ENCODE data around the gene CCSER2.
"Not testable (repeated sequence)": the region's sequence is repeated elsewhere in the genome, so short reads cannot be mapped to it uniquely, and the experiment has no call there.

CCSER2 gene

DNA sequence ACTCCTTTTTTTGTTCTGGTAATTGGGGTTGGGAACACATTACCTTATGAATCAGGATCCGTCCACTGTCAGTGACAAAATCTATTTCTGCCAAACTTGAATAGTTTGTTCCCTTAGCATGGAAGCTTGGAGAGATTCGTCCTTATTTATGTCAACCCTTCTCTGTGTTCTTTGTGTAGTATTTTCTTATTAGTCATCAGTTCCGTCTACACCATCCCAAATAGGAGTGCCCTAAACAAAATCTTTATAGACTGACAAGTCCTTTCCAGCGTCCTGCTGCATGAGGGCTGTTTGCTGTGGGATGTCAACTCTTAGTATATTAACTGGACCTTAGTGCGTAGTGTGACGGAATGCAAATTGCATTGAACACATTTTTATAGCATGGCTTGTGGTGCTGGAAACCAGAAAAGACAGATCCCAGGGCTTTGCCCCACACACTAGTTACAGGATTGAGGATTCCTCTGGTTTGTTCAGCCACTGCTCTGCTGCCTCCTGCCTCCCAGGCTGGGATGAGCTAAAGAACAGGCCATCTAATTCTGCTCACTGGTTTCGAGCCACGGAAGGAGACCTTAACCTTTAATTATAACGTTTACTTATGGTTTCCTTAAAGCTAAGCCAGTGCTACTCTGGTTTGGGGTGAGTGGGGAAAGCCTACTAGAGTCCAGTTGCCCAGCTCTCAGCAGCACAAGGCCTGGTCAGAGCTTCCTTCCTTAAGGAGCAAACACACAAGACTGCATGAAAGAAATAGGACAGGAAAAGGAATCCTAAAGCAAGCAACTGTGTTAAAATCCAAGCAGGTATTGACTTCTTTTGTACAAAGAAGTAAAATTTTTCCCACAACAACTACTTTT, 194.4 kb downstream of the CCSER2 start:
- no peak for DNase-seq (ENCODE audit: low read depth, low spot score)

DNA sequence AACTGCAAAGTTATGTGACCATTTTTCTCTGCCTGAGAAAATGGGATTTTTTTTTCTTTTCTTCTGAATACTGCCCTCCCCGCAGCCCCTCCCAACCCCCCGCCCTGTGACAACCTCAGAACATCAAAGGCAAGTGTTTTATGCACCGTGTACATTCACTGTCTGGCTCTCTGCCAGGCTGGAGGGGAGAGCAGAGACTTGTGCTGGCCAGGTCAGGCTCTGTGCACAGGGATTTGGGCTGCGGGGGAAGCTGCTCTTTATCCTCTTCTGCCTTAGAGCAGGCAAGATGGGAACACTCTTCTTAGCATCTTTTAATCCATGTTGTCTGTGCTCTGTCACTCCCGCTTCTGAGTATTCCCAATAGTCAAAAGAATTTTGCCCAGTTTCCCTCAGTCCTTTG, 195.1 kb downstream of the CCSER2 start:
- no peak for DNase-seq (ENCODE audit: low read depth, low spot score)

DNA sequence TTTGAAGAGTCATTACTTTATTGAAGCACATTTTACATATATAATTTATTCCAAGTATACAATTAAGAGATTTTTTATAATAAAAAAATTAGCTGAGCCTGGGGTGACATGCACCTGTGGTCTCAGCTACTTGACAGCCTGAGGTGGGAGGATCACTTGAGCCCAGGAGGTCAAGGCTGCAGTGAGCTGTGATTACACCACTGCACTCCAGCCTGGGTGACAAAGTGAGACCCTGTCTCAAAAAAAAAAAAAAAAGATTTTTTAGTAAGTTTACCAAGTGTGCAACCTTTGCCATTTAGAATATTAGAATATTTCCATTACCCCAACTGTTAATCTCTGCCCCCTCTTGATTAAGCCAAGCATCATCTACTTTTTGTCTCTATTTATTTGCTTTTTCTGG, 196.0 kb downstream of the CCSER2 start:
- DNase-seq (ENCODE audit: low read depth, low spot score) = no peak

DNA sequence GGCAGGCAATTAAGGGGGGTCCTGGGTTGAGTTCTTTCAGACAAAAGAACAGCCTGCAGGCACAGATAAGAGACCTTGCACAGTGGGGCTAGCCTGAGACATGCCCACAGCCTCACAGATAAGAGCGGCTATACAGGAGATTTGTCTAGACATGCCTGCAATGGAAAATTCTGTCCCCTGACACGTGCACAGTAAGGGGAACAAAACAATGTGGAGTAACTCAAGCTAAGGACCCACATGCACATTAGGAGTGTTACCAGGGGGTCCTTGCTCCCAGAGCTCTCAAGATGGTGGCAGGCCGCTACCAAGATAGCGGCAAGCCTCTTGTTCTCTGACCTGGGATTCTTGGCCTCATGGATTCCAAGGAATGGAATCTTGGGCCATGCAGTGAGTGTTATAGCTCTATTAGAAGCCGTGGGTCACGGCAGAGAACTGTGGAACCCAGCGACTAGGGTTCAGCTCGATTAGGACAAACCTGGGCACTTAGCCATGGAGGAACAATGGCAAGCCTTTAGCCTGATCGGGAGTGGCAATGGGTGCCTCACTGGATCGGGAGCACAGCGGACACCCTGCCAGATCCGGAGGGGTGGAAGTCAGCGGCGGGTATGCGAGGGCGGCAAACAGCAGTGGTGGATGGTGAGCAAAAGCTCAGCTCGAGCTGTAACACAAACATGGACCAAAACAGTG, 196.9 kb downstream of the CCSER2 start:
- no peak for DNase-seq (ENCODE audit: low read depth, low spot score)

DNA sequence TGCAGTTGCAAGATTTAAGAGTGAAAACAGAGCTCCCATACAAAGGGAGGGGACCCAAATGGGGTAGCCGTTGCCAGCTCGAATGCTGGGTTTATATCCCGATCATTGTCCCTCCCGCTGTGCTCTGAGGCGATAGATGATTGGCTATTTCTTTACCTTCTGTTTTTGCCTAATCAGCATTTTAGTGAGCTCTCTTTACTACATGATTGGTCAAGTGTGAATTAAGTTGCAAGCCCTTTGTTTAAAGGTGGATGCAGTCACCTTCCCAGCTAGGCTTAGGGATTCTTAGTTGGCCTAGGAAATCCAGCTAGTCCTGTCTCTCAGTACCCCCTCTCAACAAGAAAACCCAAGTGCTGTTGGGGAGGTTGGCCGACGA, 197.4 kb downstream of the CCSER2 start:
- DNase-seq (ENCODE audit: low read depth, low spot score) = not testable (repeated sequence)

DNA sequence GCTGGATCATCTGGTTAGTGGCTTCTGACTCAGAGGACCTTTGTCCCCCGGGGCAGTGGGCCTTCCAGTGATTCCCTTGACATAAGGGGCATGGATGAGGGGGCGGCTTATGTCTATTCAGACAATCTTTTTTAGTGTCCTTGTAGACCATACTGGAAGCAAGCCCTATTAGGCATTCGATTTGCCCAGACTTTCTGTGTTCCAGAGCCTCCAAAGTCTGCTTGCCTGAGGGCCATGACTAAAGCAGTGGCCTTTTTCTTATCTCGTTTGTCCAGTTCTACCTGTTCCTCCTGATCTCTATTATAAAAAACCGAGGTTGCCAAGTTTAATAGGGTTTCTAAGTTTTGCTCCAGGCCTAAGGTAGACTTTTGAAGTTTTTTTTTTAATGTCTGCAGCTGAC, 199.0 kb downstream of the CCSER2 start:
- DNase-seq (ENCODE audit: low read depth, low spot score) = not testable (repeated sequence)

DNA sequence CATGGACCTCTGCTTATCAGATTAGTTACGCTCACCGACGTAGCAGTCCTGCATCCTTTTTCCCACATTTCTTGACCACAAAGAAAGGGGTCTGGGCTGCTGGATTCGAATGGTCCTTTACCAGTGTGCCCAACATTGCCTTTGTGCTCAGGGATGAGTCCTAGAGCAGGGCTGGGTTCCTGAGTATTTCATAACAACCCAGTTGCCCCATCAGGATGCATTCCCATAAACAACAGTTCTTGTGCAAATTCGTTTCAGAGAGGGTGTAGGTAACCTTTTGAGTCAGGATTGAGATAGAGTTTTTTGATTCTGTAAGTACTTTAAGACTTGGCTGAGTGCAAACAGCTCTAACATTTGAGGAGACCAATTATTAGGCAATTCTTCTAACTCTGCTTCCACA, 200.1 kb downstream of the CCSER2 start:
- DNase-seq (ENCODE audit: low read depth, low spot score) = not testable (repeated sequence)

DNA sequence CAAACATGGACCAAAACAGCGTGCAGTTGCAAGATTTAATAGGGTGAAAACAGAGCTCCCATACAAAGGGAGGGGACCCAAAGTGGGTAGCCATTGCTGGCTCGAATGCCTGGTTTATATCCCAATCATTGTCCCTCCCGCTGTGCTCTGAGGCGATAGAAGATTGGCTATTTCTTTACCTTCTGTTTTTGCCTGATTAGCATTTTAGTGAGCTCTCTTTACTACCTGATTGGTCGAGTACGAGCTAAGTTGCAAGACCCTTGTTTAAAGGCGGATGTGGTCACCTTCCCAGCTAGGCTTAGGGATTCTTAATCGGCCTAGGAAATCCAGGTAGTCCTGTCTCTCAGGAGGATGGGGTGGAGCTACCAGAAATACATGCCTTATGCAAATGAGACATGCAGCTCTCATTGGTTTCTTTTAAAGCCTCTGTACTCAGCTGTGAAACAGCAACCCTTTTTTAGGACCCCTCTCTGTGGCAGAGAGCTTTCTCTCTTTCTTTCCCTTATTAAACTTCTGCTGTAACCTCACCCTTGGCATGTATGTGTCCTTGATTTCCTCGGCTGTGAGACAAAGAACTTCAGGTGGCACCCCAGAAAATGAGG, 202.4 kb downstream of the CCSER2 start:
- DNase-seq (ENCODE audit: low read depth, low spot score) = no peak

DNA sequence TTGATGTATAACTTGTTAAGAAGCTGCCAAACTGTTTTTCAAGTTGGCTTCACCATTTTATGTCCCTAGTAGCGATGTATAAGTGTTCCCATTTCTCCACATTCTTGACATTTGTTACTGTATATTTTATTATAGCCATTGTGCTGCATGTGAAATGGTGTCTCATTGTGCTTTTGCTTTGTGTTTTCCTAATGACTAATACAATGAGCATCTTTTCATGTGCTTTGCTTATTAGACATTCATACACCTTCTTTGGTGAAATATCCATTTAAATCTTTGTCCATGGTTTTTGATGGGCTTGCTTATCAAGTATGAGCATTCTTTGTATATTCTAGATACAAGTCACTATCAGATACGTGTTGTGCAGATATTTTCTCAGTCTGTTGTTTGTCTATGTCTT, 203.0 kb downstream of the CCSER2 start:
- DNase-seq (ENCODE audit: low read depth, low spot score) = no peak

DNA sequence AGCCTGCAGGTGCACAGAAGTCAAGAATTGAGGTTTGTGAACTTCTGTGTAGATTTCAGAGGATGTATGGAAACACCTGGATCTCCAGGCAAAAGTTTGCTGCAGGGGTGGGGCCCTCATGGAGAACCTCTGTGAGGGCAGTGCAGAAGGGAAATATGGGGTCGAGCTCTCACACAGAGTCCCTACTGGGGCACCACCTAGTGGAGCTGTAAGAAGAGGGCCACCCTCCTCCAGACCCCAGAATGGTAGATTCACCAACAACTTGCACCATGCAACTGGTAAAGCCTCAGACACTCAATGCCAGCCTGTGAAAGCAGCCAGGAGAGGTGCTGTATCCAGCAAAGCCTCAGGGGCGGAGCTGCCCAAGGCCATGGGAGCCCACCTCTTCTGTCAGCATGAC, 205.8 kb downstream of the CCSER2 start:
- no peak for DNase-seq (ENCODE audit: low read depth, low spot score)

DNA sequence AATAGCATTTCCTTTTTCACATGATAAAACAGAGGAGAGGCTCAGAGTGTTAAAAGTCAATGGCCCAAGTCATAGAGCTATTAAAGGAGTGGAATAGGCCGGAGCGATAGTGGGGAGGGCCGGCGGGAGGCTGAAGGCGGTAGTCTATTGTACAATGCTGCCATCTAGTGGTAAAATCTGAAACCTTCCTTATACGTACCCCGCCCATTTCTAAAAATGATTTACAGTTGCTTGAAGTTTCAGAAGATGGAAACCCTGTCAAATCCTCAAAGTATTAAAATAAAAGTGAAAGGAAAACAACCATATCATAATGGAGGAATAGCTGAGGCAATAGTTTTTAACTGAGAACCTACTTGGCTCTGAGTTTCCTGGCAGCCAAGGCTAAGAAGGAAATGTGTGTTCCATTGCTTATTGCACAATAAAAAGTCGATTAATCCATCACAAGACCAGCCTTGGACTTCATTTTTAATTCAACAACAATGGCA, 209.1 kb downstream of the CCSER2 start:
- no peak for DNase-seq (ENCODE audit: low read depth, low spot score)

DNA sequence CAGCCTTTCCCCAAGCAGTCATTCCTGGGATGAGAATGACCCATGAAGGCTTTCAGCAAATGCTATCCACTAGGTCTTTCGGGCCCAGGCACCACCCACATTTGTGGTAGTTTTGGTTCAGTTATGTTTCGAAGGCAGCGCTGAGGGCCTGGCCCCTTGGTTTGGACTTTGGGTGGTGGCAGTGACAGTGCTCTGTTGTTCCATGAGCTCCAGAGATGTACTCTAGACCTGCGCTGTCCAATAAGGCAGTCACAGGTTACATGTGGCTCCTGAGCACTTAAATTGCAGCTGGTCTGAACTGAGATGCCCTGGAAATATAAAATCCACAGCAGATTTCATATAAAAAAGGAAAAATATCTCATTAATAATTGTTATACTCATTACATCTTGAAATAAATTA, 209.6 kb downstream of the CCSER2 start:
- no peak for DNase-seq (ENCODE audit: low read depth, low spot score)

DNA sequence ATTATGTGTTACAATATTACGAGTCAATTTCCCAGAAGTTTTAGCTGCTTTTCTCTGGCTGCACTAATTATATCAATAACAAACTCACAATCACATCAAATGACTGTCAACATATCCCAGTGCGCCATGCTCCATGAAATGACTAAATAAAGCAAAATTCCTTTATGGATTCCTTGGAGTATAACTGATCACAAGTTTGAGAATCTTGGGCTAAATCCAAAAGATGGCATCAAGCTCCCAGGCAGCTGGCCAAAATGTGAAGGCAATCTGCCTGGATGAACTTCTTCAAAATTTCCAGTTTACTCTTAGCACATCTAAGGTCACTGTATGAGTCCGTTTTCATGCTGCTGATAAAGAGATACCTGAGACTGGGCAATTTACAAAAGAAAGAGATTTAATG, 210.8 kb downstream of the CCSER2 start:
- DNase-seq (ENCODE audit: low read depth, low spot score) = no peak

DNA sequence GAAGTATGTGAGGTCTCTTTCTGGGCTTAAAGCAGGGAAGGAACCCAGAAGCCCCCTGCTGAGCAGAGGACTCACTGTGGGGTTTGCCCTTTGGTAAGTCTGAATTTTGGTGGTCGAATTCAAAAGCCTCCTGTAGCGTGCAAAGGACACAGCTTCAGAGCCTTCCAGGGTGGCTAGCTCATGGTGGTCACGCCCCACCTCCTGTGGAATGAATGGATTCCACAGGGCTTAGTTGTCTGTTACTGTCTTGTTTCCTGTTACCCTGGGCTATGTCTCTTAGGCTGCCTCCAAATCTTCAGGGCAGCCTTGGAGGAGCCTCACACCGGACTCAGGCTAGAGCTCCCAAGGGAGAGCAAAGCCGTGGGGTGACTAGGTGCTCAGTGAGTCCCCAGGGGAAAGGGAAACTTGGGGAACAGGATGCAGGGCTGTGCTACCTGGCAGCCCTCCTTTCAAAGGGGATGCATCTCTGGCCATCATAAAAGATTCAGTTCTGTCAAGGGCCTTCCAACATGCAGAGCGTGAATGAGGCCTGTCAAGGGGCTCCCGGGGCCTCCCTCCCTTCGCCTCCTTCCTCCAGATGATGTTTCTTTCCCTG, 211.7 kb downstream of the CCSER2 start:
- no peak for DNase-seq (ENCODE audit: low read depth, low spot score)

DNA sequence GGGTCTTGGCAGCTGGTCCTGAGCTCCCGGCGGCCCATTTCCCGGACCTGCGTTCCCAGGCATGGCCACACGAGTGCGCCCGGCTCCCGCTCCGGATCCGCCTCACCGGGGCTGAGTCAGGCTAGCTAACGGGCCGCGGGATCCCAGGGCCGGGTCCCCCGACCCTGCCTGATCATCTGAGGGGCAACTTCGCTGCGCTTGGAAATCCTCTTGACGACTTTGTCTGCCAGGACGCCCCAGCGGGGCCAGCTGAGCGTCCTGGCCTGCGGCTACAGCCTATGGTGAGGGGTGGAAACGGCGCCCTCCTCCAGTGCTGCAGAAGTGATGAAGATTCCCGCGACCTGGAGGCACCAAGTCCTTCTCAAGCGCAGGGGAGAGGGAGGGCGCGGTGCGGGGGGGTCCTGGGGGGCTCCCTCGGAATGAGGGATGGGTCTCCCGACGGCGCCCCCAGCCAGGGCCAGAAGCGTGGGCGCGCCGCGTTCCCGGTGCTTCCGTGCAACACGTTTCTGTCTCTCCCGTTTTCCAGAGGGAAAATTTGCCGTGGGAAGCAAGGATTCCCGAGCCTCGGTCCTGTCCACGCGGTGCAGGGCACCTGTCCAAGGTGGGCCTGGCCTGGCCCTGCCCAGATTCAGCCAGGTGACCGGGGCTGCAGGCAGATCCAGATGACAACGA, 212.4 kb downstream of the CCSER2 start:
- no peak for DNase-seq (ENCODE audit: low read depth, low spot score)

DNA sequence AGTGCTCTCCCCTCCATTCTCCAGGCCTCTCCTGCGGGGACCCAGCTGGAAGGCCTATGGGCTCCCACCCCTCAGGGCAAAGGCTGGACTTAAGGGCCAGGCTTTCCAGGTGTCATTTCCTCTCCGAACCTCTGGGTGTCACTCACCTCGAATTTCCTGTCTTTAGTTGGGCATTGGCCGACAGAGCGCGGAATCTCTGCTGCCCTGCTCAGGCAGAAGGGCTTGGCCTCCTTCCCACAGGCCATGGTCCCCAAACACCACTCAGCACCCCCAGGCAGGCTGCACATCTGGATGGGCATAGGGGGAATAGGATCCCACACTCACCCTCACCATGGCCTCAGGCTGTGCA, 212.9 kb downstream of the CCSER2 start:
- DNase-seq (ENCODE audit: low read depth, low spot score) = no peak

DNA sequence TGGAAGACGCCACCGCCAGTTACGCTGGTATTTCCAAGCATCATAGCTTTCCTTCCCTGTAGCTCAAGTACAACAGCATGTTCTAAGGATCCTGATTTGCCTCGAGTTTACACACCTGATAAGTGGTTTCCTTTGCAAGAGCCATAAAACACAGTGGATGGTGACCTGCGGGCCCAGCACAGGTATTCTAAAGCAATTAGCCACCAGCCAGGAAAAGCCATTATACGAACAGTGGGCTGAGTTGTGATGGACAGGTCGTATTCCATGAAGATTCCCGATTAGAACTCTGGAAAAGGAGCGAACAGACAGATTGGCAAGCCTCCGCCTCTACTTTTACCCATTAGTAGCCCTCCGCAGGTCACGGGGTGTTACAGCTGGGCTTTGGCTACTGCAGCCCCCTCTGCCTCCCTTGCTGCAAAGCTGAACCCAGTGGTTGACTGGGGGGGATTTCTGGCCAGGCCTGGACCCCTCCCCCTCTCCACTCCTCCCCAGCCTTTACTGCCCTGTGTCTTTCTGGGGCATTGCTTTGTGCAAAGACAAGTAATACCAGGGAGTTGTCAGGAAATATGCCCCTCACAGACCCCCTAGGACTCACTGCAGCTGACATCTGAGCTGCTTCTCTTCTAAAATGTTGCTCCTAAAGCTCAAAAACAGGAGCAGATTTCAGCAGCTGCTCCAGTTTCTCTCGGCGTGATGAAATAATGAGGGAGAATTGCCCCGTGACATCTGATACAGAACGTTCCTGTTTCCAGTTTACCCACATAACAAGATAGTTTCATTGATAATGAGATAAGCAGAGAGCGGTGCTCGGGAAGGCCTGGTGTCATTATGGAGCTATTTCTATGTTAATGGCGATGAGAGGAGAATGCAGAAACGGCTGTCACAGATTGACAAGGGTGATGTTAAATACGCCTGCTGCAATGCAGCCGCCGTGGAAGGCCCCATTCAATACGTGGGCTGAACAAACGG, 214.4 kb downstream of the CCSER2 start:
- no peak for DNase-seq (ENCODE audit: low read depth, low spot score)

DNA sequence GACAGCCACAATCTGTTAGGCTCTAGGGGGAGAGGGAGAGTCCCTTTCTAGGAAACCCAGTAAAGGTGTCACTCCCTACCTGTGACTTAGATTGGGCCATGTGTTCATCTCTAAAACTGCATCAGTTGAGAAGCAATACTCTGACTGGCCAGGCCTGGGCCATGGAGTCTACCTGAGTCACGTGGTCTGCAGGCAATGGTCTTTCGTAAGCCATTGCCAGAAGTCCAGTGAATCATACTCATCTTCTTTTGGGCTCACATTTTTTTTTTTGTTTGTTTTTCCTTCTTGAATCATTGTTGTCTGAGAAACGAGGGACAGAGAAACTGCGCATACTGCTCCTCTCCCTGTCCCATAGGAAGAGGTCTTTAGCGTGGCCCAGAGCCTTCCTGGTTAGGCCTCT, 215.6 kb downstream of the CCSER2 start:
- DNase-seq (ENCODE audit: low read depth, low spot score) = no peak

DNA sequence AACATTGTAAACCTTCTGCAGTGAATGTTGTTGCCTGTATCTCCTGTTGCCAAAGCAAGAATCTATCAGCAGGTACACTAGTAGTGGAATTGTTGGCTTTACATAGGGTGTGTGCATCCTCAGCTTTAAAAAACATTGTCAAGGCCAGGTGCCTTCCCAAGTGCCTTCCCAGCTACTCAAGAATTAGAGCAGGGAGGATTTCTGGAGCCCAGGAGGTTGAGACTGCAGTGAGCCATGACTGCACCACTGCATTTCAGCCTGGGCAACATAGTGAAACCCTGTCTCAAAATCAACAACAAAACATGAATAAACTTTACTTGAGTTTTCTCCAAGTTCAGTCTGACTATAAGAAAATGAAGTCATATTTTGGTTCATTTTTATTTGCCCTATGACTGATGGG, 217.3 kb downstream of the CCSER2 start:
- DNase-seq (ENCODE audit: low read depth, low spot score) = no peak

DNA sequence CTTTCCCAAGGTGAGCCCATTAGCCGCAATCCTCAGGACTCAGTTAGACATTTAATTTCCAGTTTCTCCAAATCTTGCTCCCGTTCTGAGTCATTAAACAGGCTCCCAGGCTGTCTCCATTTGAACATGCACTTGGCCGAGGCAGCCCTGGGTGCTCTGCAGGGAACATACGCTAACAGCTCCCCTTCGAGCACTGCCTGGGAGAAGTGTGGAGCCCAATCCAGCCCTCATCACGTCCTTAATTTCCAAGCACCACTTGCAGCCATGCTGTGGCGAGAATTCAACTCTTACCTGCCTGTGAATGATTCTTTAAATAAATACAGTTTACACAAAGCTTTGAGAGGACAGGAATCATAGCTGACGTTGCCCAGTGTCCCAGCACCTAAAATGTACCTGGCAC, 218.2 kb downstream of the CCSER2 start:
- no peak for DNase-seq (ENCODE audit: low read depth, low spot score)

DNA sequence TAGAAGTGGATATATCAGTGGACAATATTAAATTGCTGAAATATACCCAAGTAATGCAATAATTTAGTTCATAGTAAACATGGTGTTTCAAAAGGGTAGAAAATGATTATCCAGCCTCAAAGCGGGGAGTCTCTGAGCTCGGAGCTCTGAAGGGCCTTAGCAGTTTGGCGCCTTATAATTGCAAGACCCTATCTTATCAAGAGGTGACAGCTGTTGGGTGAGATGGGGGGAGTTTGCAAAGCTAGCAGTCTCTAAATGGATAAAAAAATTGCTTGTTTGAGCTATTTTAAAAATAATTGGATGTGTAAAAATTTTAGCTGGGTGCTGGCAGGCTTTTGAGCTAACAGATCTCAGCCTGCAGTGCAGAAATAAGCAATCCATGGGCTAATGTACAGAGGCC, 219.2 kb downstream of the CCSER2 start:
- DNase-seq (ENCODE audit: low read depth, low spot score) = no peak
